ENCODE results near the gene TMEM106C.

GRCh38 chr12:47945341-47945728 is 18.1 kb upstream of the TMEM106C start:
- no peak for TF ChIP-seq POLR2A (IDR thresholded peaks at IDR 0.05; ENCODE audit: low read depth)
- TF ChIP-seq CTCF (IDR thresholded peaks at IDR 0.05), result no peak
